Left hindlimb (tissue), 1 donor: Measurements from ENCODE around the gene C9orf152.

Experiments
- DNase-seq: peaks from one replicate; pipeline ENCODE4 v3.0.0-alpha.2; 2018

The C9orf152 gene

GRCh38 chr9:110179734-110180133 lies 28.2 kb downstream of the C9orf152 start:
- no peak for DNase-seq

- no peak for DNase-seq
These were observed 29.7 kb downstream of the C9orf152 start for GRCh38 chr9:110178281-110178680.

GRCh38 chr9:110175275-110175968 lies 32.5 kb downstream of the C9orf152 start:
- DNase-seq = no peak

GRCh38 chr9:110173322-110173642 lies 34.7 kb downstream of the C9orf152 start:
- DNase-seq = no peak

- no peak for DNase-seq
These were observed 37.4 kb downstream of the C9orf152 start for GRCh38 chr9:110170357-110171257.

- DNase-seq = no peak
These were observed 39.5 kb downstream of the C9orf152 start for GRCh38 chr9:110168486-110168885.

- no peak for DNase-seq
These were observed 46.0 kb downstream of the C9orf152 start for GRCh38 chr9:110161940-110162339.

- DNase-seq = no peak
These were observed 47.3 kb downstream of the C9orf152 start for GRCh38 chr9:110160685-110161084.

GRCh38 chr9:110160123-110160522 lies 47.8 kb downstream of the C9orf152 start:
- DNase-seq = no peak

GRCh38 chr9:110157823-110158664 lies 49.9 kb downstream of the C9orf152 start:
- no peak for DNase-seq

GRCh38 chr9:110156902-110157301 lies 51.1 kb downstream of the C9orf152 start:
- DNase-seq = peak; percentile 62

GRCh38 chr9:110156416-110156815 lies 51.5 kb downstream of the C9orf152 start:
- no peak for DNase-seq

- DNase-seq = no peak
These were observed 52.2 kb downstream of the C9orf152 start for GRCh38 chr9:110155751-110156150.

- no peak for DNase-seq
These were observed 54.5 kb downstream of the C9orf152 start for GRCh38 chr9:110153431-110153830.

- no peak for DNase-seq
These were observed 55.1 kb downstream of the C9orf152 start for GRCh38 chr9:110152704-110153374.
